Pancreas (tissue), 10 donors: ENCODE results near the gene FILIP1. TPM values are rescaled to one million over a fixed set of nuclear protein-coding genes. Genes with fewer than 3 reads are reported as not detected.

ENCODE experiments used
- ATAC-seq, 4 donors: fragments of 200-7000 bp; cut with Tn5 transposase; one replicate each; pipeline versions ENCODE4 v1.8.0 to v1.9.1; 2020; ENCODE audit warnings: mild to moderate bottlenecking in 4 of 4, moderate library complexity in 4 of 4
- DNase-seq, 6 donors: peaks; one replicate each; pipeline ENCODE4 v3.0.0-alpha.2; 2020
- FAIRE-seq: peaks from 2 replicates; lab custom pipeline; 2012; peaks lifted over from hg19 to GRCh38; lab: Jason Lieb, UNC
- H3K27ac ChIP-seq, 4 donors: fragments of 200-600 bp; sonication (generic); 1 replicate in 3 of 4; 2 replicates in 1 of 4; pipeline versions ENCODE4 v1.5.0 to v1.8.0; 2020
- H3K27me3 ChIP-seq, 4 donors: fragments of 200-600 bp; one replicate each; pipeline ENCODE4 v1.8.0; 2021
- H3K36me3 ChIP-seq, 3 donors: fragments of 200-600 bp; sonication (generic) in 1 of 3; one replicate each; pipeline versions ENCODE4 v1.5.0 to v1.8.0; 2020 to 2021
- H3K4me1 ChIP-seq, 3 donors: fragments of 200-600 bp; one replicate each; pipeline ENCODE4 v1.8.0; 2021
- H3K4me3 ChIP-seq, 4 donors: fragments of 200-600 bp; sonication (generic) in 2 of 4; one replicate each; pipeline versions ENCODE4 v1.5.0 to v1.8.0; 2020 to 2021
- H3K9me3 ChIP-seq, 4 donors: fragments of 200-600 bp; one replicate each; pipeline ENCODE4 v1.8.0; 2021
- WGBS, 2 donors: extraction: QIAGEN DNeasy Blood & Tissue Kit; methylation state at CpG; one replicate each; pipeline ENCODE4 v1.1.7; 2013; 5-methylcytosine and 5-hydroxymethylcytosine counted together
- intact Hi-C, 3 donors: fragments of 100-400 bp; cut with DNase I; formaldehyde crosslinking; loops; one replicate each; pipeline versions ENCODE4 v1.11.1 to v1.14.2; 2022
- polyA plus RNA-seq, 2 donors: library from polyadenylated mRNA; stranded (reverse); fragments of 200-250 nt; gene quantifications; one replicate each; pipeline ENCODE4 v1.2.3, GENCODE V29; 2013
- total RNA-seq, 6 donors: library from RNA; stranded (reverse); fragmentation: NEBNext Ultra II Directional in 4 of 6; extraction: Animal tissue kit (Norgen Biotek cat#: 25700) in 4 of 6; gene quantifications; one replicate each; pipeline versions ENCODE4 v1.2.1 to v1.2.4, GENCODE V29; 2021 to 2023
- TF ChIP-seq, protein P1 (sequence below), 4 donors: fragments of 200-600 bp; sonication (generic) in 3 of 4; IDR thresholded peaks; one replicate each; pipeline versions ENCODE4 v1.5.0 to v1.8.0; 2021; ENCODE audit warnings: antibody characterized with exemption in 4 of 4
- donor health status: healthy with polysubstance abuse.
- donor health status: DM: no; HTN: no; CAD: no; lungs with moderate emphysema.
- donor health status: DM: no; HTN: no; CAD: no.
- donor health status: control.
- donor health status: control.
- donor health status: Bipolar disorder and iron deficiency.
- donor health status: DM: yes; HTN: yes; CAD: no.
- donor health status: DM: no; HTN: no; CAD: no.
- donor health status: DM: no; HTN: no; CAD: no.
- donor health status: DM: yes; HTN: yes; CAD: no.

Gene FILIP1
- total and polyA plus RNA-seq, 8 donors, result 0.33 to 3.6 (median 1.5) TPM

DNA sequence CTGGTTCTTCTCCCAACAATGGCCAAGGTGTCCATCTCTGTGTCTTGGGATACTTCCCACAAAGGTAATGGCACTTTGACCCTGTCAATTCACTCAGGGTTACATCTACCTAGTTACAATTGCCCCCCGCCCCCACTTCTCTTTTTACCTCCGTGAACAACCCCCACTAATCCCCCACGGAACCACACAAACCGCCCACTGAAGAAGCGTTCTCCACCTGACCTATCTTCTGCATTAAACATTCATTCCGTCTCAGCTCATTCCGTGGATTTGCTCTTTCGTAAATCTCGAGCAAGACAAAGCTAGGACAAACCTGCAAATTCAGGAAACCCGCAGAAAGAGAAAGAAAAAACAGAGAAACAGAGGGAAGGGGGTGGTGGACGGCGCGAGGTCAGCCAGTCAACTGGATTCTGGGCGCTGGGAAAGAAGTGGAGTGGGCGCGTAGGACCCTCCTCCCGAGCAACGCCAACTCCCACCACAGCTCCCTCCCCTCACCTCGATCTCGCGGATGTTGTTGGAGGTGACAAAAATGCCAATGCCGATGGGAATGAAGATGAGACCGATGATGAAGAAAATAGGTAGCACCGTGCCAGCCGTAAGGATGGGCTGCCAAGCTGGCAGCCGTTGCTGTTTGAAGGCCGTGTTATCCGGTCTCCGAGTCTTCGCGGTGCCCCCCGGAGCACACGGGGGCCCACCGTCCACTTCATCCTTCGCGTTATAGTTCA lies 209.5 kb downstream of the FILIP1 start:
- WGBS, 2 donors, result 0 to 1% methylated on average over 36 of the region's 36 CpGs
- FAIRE-seq (no peak), DNase-seq (no peak), ATAC-seq (peak; percentile 25 to 45 (median 34))
- H3K4me1 ChIP-seq, result peaks cover 12 to 54% (median 46%) of the 10 kb centered on the region in 3 donors
- no peaks in the 10 kb centered on the region for H3K27me3 ChIP-seq
- TF ChIP-seq, protein P1, sequence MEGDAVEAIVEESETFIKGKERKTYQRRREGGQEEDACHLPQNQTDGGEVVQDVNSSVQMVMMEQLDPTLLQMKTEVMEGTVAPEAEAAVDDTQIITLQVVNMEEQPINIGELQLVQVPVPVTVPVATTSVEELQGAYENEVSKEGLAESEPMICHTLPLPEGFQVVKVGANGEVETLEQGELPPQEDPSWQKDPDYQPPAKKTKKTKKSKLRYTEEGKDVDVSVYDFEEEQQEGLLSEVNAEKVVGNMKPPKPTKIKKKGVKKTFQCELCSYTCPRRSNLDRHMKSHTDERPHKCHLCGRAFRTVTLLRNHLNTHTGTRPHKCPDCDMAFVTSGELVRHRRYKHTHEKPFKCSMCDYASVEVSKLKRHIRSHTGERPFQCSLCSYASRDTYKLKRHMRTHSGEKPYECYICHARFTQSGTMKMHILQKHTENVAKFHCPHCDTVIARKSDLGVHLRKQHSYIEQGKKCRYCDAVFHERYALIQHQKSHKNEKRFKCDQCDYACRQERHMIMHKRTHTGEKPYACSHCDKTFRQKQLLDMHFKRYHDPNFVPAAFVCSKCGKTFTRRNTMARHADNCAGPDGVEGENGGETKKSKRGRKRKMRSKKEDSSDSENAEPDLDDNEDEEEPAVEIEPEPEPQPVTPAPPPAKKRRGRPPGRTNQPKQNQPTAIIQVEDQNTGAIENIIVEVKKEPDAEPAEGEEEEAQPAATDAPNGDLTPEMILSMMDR (IDR thresholded peaks at IDR 0.05), result no peak
- no peaks in the 10 kb centered on the region for H3K9me3 ChIP-seq
- no peaks in the 10 kb centered on the region for H3K36me3 ChIP-seq
- peak overlapping the region; percentile 59 to 88 (median 79) for H3K4me3 ChIP-seq
- intact Hi-C loops, result no loop called here
- peak overlapping the region; percentile 79 to 94 (median 87) for H3K27ac ChIP-seq

GRCh38 chr6:75282706-75283105 lies 210.9 kb downstream of the FILIP1 start:
- H3K27me3 ChIP-seq, result no peaks in the 10 kb centered on the region
- no peaks in the 10 kb centered on the region for H3K36me3 ChIP-seq
- intact Hi-C loops, result no loop called here
- FAIRE-seq (no peak), ATAC-seq (no peak), DNase-seq (no peak)
- no peak overlapping the region for H3K27ac ChIP-seq
- TF ChIP-seq, protein P1 (IDR thresholded peaks at IDR 0.05), result no peak
- WGBS, 2 donors, result 30 to 35% methylated on average over 2 of the region's 2 CpGs
- peak overlapping the region in 3 of 4 donors; percentile 59 to 80 (median 78) for H3K4me3 ChIP-seq
- peaks cover 12 to 56% (median 52%) of the 10 kb centered on the region in 3 donors for H3K4me1 ChIP-seq
- H3K9me3 ChIP-seq, result no peaks in the 10 kb centered on the region

DNA sequence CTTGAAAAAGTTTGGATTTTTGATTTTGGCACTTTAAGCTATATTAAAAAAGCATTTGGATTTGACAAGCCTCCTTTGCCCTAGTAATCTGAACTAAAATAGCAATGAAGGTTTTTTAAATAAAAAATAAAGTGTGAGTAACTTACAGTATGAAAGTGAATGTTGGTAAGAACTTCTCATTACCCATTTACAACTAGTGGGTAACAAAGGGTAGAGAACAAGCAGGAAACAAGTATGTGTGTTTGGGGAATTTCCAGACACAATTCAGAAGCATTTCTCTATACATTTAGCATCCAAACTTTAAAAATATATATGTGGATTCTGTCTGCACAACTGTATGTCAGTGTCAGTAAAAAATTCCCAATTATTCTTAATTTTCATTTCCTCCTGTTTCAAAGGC lies 211.9 kb downstream of the FILIP1 start:
- H3K27me3 ChIP-seq, result no peaks in the 10 kb centered on the region
- H3K9me3 ChIP-seq, result no peaks in the 10 kb centered on the region
- intact Hi-C loops, result no loop called here
- H3K36me3 ChIP-seq, result no peaks in the 10 kb centered on the region
- ATAC-seq (no peak), FAIRE-seq (no peak), DNase-seq (no peak)
- TF ChIP-seq, protein P1 (IDR thresholded peaks at IDR 0.05), result no peak
- H3K4me3 ChIP-seq, result peak overlapping the region in 2 of 4 donors; percentile 59 to 78
- H3K27ac ChIP-seq, result no peak overlapping the region
- H3K4me1 ChIP-seq, result peaks cover 12 to 52% (median 50%) of the 10 kb centered on the region in 3 donors

GRCh38 chr6:75280131-75280855 lies 213.3 kb downstream of the FILIP1 start:
- DNase-seq, result no peak
- Histone ChIP-seq H3K27ac (peak overlapping the region in 1 of 4 donors; percentile 38), H3K9me3 (no peaks in the 10 kb centered on the region), H3K4me1 (peaks cover 12 to 47% (median 44%) of the 10 kb centered on the region in 3 donors), H3K4me3 (peak overlapping the region in 1 of 4 donors; percentile 78), H3K27me3 (no peaks in the 10 kb centered on the region), H3K36me3 (no peaks in the 10 kb centered on the region)
- no peak for ATAC-seq
- peak; percentile 57 for FAIRE-seq
- intact Hi-C loops, result no loop called here
- WGBS, 2 donors, result 18 to 19% methylated on average over 4 of the region's 4 CpGs
- TF ChIP-seq, protein P1 (IDR thresholded peaks at IDR 0.05), result no peak
